HepG2 (cell line): ENCODE measurements around the gene MACROD2. TPM values are rescaled to one million over a fixed set of nuclear protein-coding genes. Genes with fewer than 3 reads are reported as not detected.
A peak's percentile ranks its signal among the peaks of the same experiment; 100 is the strongest.

Experiments
- BCL3 ChIP-seq: sonication (generic); formaldehyde crosslinking; IDR thresholded peaks from 2 replicates; pipeline ENCODE4 v1.5.1; 2020; ENCODE audit warnings: mild to moderate bottlenecking, missing genetic modification reagents, moderate library complexity
- CENPX ChIP-seq: sonication (generic); formaldehyde crosslinking; IDR thresholded peaks from 2 replicates; pipeline ENCODE4 v1.9.0; 2021; ENCODE audit warnings: mild to moderate bottlenecking, missing genetic modification reagents, moderate library complexity
- GATAD1 ChIP-seq: IDR thresholded peaks from 2 replicates; pipeline ENCODE4 v1.6.1; 2016; ENCODE audit warnings: missing genetic modification reagents, missing compliant biosample characterization
- IKZF1 ChIP-seq: fragments of 450-650 bp; IDR thresholded peaks from 2 replicates; pipeline ENCODE4 v1.7.1; 2016
- NCOA2 ChIP-seq: sonication (generic); formaldehyde crosslinking; IDR thresholded peaks from 2 replicates; pipeline ENCODE4 v1.8.0; 2022; ENCODE audit warnings: inconsistent platforms
- PATZ1 ChIP-seq: sonication (generic); formaldehyde crosslinking; IDR thresholded peaks from 2 replicates; pipeline ENCODE4 v1.4.0; 2020; ENCODE audit warnings: missing genetic modification reagents
- SIN3B ChIP-seq: fragments of 150-350 bp; IDR thresholded peaks from 2 replicates; pipeline ENCODE4 v1.6.1; 2014; ENCODE audit warnings: low read length
- SP5 ChIP-seq: IDR thresholded peaks from 2 replicates; pipeline ENCODE4 v1.6.1; 2016; ENCODE audit warnings: low read depth, borderline replicate concordance
- ZMYM3 ChIP-seq: sonication (generic); formaldehyde crosslinking; IDR thresholded peaks from 2 replicates; pipeline ENCODE4 v1.5.1; 2020; ENCODE audit warnings: mild to moderate bottlenecking, missing genetic modification reagents
- ZNF256 ChIP-seq: sonication (generic); formaldehyde crosslinking; conservative IDR thresholded peaks from 2 replicates; pipeline ENCODE4 v1.4.0; 2020; ENCODE audit warnings: missing genetic modification reagents
- ZNF329 ChIP-seq: sonication (generic); formaldehyde crosslinking; IDR thresholded peaks from 2 replicates; pipeline ENCODE4 v1.9.0; 2021; ENCODE audit warnings: low read depth, mild to moderate bottlenecking, missing genetic modification reagents
- ZNF33A ChIP-seq: sonication (generic); formaldehyde crosslinking; IDR thresholded peaks from 2 replicates; pipeline ENCODE4 v1.5.1; 2020; ENCODE audit warnings: missing genetic modification reagents, mild to moderate bottlenecking, moderate library complexity, borderline replicate concordance
- ZNF570 ChIP-seq: sonication (generic); formaldehyde crosslinking; IDR thresholded peaks from 2 replicates; pipeline ENCODE4 v1.4.0; 2020; ENCODE audit warnings: mild to moderate bottlenecking, missing genetic modification reagents, borderline replicate concordance
- ZNF660 ChIP-seq: sonication (generic); formaldehyde crosslinking; IDR thresholded peaks from 2 replicates; pipeline ENCODE4 v1.5.1; 2020; ENCODE audit warnings: mild to moderate bottlenecking, low read depth, missing genetic modification reagents, borderline replicate concordance
- ZNF724P ChIP-seq: sonication (generic); formaldehyde crosslinking; IDR thresholded peaks from 2 replicates; pipeline ENCODE4 v1.8.0; 2022; ENCODE audit warnings: missing genetic modification reagents, borderline replicate concordance
- ZNF850 ChIP-seq: sonication (generic); formaldehyde crosslinking; conservative IDR thresholded peaks from 2 replicates; pipeline ENCODE4 v1.9.0; 2021; ENCODE audit warnings: mild to moderate bottlenecking, missing genetic modification reagents
- ZNF879 ChIP-seq: sonication (generic); formaldehyde crosslinking; IDR thresholded peaks from 2 replicates; pipeline ENCODE4 v1.8.1; 2023; ENCODE audit warnings: missing genetic modification reagents
- polyA plus RNA-seq, 8 experiments: library from polyadenylated mRNA; depleted of rRNA in 3 of 8; stranded (reverse) in 7 of 8; unstranded in 1 of 8; fragments of >200 nt; fragmentation: Illumina TruSeq in 4 of 8; extraction: Trizol in 4 of 8; gene quantifications; 2 replicates each; pipeline versions ENCODE4 v1.2.1 to v1.2.3, GENCODE V29; 2011 to 2016; ENCODE audit warnings: low read depth in 4 of 8, missing spikeins in 1 of 8, mixed read lengths in 1 of 8; ENCODE audit not compliant: insufficient read depth in 1 of 8
- total RNA-seq, 5 experiments: library from RNA; depleted of rRNA; stranded (reverse); fragments of >200 nt; fragmentation: Illumina TruSeq; extraction: Trizol; gene quantifications; 2 replicates each; pipeline ENCODE4 v1.2.3, GENCODE V29; 2016; ENCODE audit warnings: low read depth in 1 of 5
- TF ChIP-seq, protein P1 (sequence below): IDR thresholded peaks from 2 replicates; pipeline ENCODE4 v1.6.1; 2012; ENCODE audit warnings: low read length, improper control_type of control experiment
- TF ChIP-seq, protein P2 (sequence below), 2 experiments: sonication (generic) in 1 of 2; formaldehyde crosslinking in 1 of 2; IDR thresholded peaks; 2 replicates each; pipeline versions ENCODE4 v1.4.0 to v1.6.1; 2016 to 2020; ENCODE audit warnings: borderline replicate concordance in 1 of 2, low read depth in 1 of 2, mild to moderate bottlenecking in 1 of 2, missing genetic modification reagents in 1 of 2

The MACROD2 gene
- total and polyA plus RNA-seq, 2 of the 13 experiments (the other 11 are each of a cell fraction or from before 2014, with no cell fraction given), result 0.13 to 0.51 TPM

GRCh38 chr20:14337400-14338171 lies 342.3 kb downstream of the MACROD2 start, which contains the start of gene FLRT3 (continued):
- TF ChIP-seq, protein P1, sequence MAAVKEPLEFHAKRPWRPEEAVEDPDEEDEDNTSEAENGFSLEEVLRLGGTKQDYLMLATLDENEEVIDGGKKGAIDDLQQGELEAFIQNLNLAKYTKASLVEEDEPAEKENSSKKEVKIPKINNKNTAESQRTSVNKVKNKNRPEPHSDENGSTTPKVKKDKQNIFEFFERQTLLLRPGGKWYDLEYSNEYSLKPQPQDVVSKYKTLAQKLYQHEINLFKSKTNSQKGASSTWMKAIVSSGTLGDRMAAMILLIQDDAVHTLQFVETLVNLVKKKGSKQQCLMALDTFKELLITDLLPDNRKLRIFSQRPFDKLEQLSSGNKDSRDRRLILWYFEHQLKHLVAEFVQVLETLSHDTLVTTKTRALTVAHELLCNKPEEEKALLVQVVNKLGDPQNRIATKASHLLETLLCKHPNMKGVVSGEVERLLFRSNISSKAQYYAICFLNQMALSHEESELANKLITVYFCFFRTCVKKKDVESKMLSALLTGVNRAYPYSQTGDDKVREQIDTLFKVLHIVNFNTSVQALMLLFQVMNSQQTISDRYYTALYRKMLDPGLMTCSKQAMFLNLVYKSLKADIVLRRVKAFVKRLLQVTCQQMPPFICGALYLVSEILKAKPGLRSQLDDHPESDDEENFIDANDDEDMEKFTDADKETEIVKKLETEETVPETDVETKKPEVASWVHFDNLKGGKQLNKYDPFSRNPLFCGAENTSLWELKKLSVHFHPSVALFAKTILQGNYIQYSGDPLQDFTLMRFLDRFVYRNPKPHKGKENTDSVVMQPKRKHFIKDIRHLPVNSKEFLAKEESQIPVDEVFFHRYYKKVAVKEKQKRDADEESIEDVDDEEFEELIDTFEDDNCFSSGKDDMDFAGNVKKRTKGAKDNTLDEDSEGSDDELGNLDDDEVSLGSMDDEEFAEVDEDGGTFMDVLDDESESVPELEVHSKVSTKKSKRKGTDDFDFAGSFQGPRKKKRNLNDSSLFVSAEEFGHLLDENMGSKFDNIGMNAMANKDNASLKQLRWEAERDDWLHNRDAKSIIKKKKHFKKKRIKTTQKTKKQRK, result no peak
- TF ChIP-seq NCOA2 (CRISPR knock-in tag) (no peak), GATAD1 (peak; percentile 52; the same call in 1 of the 2 replicates), ZNF256 (CRISPR knock-in tag) (no peak), ZNF879 (CRISPR knock-in tag) (no peak), PATZ1 (CRISPR knock-in tag) (no peak), ZMYM3 (CRISPR knock-in tag) (no peak), CENPX (CRISPR knock-in tag) (no peak), IKZF1 (no peak), SIN3B (no peak), SP5 (no peak), ZNF329 (CRISPR knock-in tag) (no peak), ZNF850 (no peak), ZNF660 (CRISPR knock-in tag) (no peak), ZNF724P (no peak), ZNF33A (CRISPR knock-in tag) (no peak), ZNF570 (CRISPR knock-in tag) (no peak), BCL3 (CRISPR knock-in tag) (no peak)
- TF ChIP-seq, protein P2, sequence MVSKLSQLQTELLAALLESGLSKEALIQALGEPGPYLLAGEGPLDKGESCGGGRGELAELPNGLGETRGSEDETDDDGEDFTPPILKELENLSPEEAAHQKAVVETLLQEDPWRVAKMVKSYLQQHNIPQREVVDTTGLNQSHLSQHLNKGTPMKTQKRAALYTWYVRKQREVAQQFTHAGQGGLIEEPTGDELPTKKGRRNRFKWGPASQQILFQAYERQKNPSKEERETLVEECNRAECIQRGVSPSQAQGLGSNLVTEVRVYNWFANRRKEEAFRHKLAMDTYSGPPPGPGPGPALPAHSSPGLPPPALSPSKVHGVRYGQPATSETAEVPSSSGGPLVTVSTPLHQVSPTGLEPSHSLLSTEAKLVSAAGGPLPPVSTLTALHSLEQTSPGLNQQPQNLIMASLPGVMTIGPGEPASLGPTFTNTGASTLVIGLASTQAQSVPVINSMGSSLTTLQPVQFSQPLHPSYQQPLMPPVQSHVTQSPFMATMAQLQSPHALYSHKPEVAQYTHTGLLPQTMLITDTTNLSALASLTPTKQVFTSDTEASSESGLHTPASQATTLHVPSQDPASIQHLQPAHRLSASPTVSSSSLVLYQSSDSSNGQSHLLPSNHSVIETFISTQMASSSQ (IDR thresholded peaks at IDR 0.05; ENCODE audit: low read depth), result no peak
- TF ChIP-seq, protein P2 (CRISPR knock-in tag; IDR thresholded peaks at IDR 0.05; ENCODE audit: borderline replicate concordance), result no peak
